Renal cortical epithelial cell (primary cell): ENCODE data around the gene STOM. TPM values are rescaled to one million over a fixed set of nuclear protein-coding genes. Genes with fewer than 3 reads are reported as not detected.
A peak's percentile ranks its signal among the peaks of the same experiment; 100 is the strongest.

Source experiments
- DNase-seq: peaks from one replicate; pipeline ENCODE4 v3.0.0-alpha.2; 2011; ENCODE audit warnings: low read depth
- total RNA-seq: library from RNA; depleted of rRNA; stranded (reverse); fragments of >200 nt; gene quantifications from 2 replicates; pipeline ENCODE4 v1.2.3, GENCODE V29; 2014

STOM gene
- total RNA-seq, 1 donor from 2014 or later = 61.8 TPM

GRCh38 chr9:121348221-121348620, 21.8 kb downstream of the STOM start:
- no peak for DNase-seq

GRCh38 chr9:121345070-121345469, 25.0 kb downstream of the STOM start:
- no peak for DNase-seq

- DNase-seq = no peak
These were observed 25.9 kb downstream of the STOM start for GRCh38 chr9:121344184-121344583.

- DNase-seq = peak; percentile 59
These were observed 29.2 kb downstream of the STOM start for GRCh38 chr9:121340676-121341392.

- DNase-seq = no peak
These were observed 30.6 kb downstream of the STOM start for GRCh38 chr9:121339437-121339836.

- no peak for DNase-seq
These were observed 33.4 kb downstream of the STOM start for GRCh38 chr9:121336665-121337064.

- DNase-seq = no peak
These were observed 35.9 kb downstream of the STOM start for GRCh38 chr9:121333950-121334773.

- DNase-seq = no peak
These were observed 37.9 kb downstream of the STOM start for GRCh38 chr9:121331992-121332685.

- DNase-seq = no peak
These were observed 38.5 kb downstream of the STOM start for GRCh38 chr9:121331549-121331948.

- no peak for DNase-seq
These were observed 41.0 kb downstream of the STOM start for GRCh38 chr9:121328876-121329681.

- no peak for DNase-seq
These were observed 41.6 kb downstream of the STOM start for GRCh38 chr9:121328476-121328875.

GRCh38 chr9:121326901-121327613, 43.0 kb downstream of the STOM start:
- no peak for DNase-seq

GRCh38 chr9:121326130-121326838, 43.8 kb downstream of the STOM start:
- DNase-seq = no peak

- no peak for DNase-seq
These were observed 44.7 kb downstream of the STOM start for GRCh38 chr9:121325387-121325786.

GRCh38 chr9:121324755-121325154, 45.3 kb downstream of the STOM start:
- no peak for DNase-seq

- no peak for DNase-seq
These were observed 45.7 kb downstream of the STOM start for GRCh38 chr9:121324316-121324715.

- no peak for DNase-seq
These were observed 46.5 kb downstream of the STOM start for GRCh38 chr9:121323449-121324151.

GRCh38 chr9:121322737-121323448, 47.2 kb downstream of the STOM start:
- no peak for DNase-seq
